GM18511 (cell line): ENCODE results near the gene OSBPL3.

Experiments used
- ATAC-seq: cut with Tn5 transposase; IDR thresholded peaks from one replicate; pipeline ENCODE4 v1.9.1; 2021; ENCODE audit warnings: mild to moderate bottlenecking, moderate library complexity; ENCODE audit not compliant: unreplicated experiment

The OSBPL3 gene

DNA sequence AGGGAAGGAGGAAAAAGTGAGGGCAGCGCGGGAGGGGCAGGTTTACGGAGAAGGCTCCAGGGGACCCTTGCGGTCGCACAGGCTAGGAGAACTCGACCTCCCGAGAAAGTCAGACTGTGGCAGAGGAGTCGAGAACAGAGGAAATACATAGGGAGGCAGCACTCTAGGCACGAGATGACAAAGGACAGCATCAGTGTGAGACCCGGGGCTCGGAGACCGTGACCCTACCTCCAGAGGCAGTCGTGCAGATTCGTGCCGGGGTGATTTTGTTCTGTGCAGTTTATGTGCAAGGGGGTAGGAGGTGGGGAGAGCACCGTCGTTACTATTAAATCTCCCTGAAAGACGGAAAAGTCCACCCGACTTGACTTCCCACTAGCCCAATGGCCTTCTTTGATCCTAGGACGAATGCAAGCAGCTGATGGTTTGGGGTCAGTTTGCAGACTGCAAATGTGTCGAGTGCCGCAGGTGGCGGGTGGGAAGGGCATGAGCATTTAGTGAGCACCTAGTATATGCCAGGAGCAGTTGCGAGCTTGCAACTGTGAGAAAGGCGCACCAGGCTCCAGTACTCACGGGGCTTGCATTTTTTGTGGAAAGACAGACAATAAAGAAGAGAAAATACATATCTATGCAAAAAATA lies 674 bp upstream of the OSBPL3 start:
- ATAC-seq, result peak; percentile 25

DNA sequence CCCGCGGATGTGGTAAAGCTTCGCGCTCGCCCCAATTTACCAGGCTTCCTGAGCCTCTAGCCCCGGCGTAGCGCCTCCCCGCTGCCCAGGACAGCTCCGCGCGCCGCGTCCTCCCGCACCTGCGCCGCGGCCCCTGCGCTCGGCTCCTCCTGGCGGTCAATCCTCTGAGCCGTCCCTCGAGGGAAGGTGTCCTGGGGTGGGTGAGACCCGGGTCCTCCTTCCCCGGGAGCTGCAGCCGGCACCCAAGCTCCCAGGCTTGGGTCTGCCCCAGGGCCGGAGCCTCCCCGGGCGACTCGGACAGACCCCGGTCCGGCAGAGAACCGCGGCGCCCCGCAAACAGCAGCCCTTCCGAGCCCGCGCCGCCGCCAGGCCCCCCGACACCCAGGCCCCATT lies 512 bp downstream of the OSBPL3 start:
- ATAC-seq, result peak; percentile 66

DNA sequence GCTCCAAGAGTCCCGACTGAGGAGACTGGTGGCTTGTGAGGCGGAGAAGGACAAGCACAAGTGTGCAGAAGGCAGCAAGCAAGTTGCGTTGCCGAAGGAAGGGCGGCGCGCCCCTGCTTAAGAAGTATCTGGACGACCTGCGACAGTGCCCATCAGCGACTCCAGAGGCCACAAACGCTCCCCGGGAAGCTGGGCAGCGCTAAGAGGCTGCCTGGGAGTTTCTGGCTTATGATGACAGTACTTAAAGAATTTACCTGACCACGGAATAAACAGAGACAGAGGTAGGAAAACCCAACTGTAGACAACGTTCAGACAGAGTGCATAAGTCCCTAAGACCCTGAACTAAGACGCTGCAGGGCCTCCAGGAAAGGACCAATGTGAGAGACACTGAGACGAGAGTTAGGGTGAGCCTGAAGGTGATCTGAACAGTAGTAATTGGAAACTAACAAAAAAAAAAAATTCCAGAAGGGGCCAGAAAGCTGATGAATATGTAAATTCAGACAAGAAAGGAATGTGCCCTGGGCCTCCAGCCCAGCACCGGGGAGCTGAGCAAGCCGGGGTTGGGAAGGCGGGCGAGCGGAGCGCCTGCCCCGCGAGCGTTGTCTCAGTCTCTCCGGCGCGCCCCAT lies 1.0 kb downstream of the OSBPL3 start:
- ATAC-seq, result peak; percentile 0

DNA sequence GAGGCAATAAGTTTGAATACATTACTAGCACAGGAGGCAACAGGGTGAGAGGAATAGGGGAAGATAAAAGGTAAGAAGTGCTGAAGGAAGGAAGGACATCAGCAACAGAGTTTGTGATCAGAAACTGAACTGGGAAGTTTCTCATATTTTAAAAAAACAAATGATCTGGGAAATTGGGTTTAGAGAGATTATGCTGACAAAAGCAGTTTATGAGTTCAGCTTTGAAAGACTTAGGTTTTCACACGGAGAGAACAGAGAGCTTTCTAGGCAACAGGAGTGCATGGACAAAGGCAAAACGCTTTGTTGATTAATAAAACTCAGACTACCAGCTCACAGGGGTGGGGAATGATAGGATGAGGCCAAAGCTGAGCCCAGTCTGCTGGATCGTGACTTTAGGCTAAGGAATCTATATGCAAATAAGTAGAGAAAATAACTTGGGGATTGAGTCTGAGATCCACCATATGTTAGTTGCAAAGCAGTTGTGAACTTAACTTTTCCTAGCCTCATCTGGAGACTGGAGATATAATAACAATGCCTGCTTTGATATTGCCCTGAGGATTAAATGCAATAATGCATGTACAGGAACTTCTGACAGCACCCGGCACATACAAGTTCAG lies 4.2 kb downstream of the OSBPL3 start:
- ATAC-seq, result no peak

DNA sequence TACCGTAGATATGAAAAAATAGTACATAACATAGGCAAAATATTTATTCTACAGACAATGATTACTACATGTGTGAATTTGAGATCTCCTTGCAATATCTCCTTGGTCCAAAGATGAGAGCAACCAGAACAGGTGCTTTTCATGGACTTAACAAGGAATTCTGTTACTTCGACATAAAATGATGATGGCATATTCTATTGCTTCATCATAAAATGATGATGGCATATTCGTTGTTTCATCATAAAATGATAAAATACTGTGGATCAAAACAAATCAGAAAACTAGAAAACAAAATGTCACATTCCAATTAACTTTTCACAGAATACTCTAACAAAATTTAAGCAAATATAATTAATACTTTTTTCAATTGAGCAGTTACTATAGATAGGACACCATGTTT lies 4.8 kb downstream of the OSBPL3 start:
- ATAC-seq, result no peak

DNA sequence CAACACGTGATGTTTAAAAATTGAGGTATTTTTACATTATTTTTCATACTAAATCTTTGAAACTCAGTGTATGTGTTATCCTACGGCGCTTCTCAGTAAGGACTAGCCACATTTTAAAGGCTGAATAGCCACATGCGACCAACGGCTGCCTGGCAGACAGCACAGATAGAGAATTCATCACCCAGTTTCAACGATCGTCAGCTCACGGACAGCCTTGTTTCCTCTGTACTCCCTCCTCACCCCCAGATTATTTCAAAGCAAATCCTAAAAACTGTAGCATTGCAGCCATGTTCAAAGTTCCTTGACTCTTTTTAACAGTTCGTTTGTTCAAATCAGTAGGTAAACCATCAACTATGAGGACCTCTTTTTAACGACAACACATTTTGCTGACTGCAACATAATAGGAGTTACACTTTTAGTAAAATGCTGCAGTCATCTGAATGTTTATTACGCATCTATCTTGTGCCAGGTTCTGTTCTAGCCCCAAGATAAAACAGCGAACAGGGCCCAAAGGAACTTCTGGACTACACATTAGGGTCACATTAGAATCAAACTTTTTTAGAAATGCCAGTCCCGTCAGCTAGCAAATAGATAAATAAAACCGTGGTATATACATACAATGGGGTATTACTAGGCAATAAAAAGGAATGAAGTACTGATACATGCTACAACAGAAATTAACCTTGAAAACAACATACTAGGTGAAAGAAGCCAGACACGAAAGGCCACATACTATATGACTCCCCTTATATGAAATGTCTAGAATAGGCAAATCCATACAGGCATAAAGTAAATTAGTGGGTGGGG lies 5.7 kb downstream of the OSBPL3 start:
- ATAC-seq, result no peak

DNA sequence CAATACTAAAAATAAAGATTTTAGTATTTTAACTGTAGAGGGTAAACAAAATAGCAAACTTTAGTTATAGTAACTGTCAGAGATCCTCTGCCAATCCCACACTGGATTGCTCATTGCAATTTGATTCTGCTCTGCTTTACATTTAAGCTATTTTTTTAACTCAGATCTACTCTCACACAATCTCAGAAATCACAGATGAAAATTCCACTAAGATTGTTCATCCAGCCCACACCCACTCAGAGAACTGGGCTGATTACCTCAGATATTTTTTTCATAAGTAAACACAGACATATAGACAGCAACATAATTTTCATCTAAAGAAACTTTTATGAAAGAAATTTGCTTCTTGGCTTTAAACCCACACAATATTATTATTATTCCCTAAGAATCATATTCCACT lies 7.0 kb downstream of the OSBPL3 start:
- ATAC-seq, result no peak

DNA sequence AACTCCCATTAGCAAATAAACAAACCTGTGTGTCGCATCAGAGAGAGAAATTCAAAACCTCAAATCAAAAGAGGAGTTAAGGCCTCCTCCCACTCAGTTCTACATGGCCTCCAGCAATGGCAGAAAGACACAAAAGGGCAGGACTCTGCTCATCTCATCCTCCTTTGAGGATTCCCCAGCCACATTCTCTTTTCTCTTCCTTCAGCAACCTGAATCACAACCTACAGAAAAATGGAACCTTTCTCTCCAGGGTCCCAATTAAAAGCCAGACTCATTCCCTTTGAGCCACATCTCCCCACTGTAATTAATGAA lies 7.9 kb downstream of the OSBPL3 start:
- ATAC-seq, result no peak

DNA sequence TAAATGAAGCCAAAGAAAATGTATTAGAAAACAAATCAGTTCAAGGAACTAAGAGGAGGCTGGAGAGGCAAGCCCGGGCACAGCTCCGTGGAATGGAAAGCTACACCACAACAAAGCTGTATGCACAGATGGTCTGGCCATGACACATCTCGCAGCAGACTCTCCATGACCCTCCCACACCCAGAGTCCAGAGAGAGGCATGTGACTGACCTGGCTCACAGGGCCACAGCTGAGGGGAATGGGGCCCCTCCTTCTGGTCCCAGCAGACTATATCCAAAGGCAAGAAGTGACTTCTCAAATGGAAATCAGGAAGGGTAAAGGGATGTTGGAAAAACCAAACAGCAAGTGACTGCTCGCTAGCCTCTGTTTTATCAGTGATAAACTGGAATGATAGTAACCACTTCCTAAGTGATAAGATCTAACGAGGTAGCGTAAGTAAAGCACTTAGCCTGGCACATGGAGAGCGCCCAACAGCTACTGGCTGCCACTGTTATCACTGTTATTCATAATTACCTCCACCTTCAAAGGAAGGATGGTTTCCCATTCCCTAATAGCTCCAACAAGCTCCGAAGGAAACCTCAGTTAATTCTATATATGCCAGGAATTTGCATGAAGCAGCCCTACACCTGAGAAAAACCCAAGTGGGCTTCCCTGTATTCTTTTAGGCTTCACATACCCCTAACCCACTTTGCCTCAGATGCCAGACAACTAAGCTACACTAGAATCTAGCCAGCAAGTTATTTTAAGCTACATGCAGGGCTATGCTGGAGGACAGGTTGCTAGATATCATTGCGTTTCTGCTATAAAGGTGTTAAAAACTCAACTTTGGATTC lies 8.4 kb downstream of the OSBPL3 start:
- ATAC-seq, result no peak

DNA sequence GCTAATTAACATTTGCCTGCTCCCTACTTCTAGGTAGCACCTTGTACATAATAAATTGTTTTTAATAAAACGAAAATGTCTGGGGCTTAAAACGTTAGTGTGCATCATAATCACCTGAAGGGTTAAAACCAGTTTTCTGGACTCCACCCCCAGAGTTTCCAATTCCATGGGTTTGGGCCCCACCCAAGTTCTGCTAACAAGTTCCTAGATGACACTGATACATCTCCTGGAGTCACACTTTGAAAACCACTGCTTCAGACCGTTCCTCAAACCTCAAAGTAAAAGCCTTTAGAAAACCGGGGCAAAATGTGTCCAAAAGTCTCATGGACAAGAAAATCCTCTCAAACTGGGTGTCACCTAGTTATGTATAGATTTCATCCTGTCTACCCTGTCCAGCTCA lies 9.3 kb downstream of the OSBPL3 start:
- ATAC-seq, result no peak

DNA sequence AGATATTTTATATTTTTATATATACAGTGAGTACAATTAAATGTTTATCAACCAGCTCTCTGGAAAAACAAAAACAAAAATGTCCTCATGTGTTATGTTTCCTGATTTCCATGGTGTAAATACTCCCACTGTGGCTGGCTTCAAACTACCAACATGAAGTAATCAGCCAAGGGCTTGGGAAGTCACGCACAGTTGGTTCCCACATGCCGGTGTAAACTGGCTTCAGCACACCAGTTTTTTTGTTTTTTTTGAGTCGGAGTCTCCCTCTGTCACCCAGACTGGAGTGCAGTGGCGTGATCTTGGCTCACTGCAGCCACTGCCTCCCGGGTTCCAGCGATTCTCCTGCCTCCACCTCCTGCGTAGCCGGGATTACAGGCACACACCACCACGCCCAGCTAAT lies 11.8 kb downstream of the OSBPL3 start:
- no peak for ATAC-seq

DNA sequence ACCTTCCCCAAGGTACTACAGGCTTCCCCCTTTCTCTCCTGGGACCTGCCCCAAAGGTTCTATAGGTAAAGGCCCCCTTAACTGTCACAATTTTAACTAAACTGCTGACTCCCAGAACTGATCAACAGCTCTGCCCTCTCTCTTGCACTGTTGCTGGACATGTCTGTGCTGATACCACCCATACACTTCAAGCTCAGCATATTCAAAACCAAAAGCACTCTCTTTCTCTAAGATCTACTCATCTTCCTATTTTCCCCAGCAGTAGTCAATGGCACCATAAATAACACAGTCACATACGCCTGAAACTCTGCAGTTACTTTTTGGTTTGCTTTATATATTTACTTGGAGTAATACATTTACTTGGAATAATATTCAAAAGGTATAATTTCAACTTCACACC lies 12.3 kb downstream of the OSBPL3 start:
- no peak for ATAC-seq

DNA sequence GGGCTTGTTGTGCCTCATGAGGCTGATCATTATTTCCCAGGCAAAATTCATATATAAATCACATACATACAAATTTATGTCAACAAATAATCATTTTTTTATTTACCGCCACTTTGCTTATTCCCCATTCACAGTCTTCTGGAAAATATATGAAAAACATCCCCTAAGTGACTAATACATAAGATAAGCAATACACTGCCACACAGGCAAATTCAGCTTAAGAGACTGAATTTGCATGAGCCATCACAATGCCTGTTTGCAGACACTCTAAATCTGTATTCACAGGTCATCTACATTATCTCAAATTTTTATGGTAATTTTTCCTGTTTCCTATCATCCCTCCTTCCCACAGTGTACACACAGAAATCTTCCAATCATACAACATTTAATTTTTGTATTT lies 13.2 kb downstream of the OSBPL3 start:
- ATAC-seq, result no peak

DNA sequence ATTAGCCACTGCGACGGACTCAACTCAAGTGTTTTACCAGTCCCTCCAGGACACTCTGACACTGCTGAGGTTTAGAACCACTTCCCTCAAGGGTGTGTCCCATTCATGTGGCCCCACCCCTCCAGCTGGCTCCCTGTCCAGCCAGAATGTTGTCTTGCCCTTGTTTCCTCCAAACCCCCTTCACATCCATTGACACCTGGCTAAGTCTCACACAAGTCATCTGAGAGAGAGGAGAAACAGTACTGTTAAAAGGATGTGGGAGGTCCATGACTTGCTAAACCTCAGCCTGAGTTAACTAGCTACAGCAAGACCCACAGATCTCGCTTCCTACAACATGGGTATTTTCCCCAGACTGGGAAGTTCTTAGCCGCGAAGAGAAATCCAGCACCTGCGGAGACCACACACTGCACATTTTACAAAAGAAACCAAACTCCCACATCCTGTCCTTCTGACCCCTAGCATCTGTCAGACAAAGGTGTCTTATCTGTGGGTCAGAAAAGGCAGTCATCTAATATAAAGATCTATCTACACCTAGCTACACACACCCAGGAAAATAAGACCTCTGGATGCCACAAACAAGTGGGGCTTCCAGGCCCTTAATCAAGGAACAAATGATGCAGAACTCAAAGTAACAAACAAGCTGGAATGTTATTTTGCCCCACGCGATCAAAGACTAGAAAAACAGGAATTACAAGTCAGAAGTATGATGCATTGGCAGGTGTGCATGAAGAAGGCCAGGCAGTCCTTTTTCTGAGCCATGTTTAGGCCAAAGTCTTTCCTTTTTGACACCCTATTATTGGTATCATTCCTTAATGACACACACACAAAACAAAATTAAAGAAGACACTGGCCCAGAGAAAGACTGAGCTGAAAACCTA lies 13.9 kb downstream of the OSBPL3 start:
- ATAC-seq, result peak; percentile 86

DNA sequence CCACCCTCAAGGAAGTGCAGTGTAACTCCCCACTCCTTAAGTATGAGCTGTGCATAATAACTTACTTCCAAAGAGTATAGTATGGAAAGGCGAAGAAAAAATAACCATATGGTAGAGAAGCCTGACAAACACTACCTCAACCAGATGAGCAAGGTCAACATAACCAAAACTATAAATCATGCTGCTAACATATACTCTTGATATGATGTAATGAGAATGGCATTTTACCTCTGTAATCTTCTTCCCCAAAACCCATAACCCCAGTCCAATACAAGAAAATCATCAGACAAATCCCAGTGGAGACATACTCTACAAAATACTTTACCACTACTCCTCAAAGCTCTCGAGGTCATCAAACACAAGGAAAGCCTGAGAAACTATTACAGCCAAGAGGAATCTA lies 15.8 kb downstream of the OSBPL3 start:
- no peak for ATAC-seq

DNA sequence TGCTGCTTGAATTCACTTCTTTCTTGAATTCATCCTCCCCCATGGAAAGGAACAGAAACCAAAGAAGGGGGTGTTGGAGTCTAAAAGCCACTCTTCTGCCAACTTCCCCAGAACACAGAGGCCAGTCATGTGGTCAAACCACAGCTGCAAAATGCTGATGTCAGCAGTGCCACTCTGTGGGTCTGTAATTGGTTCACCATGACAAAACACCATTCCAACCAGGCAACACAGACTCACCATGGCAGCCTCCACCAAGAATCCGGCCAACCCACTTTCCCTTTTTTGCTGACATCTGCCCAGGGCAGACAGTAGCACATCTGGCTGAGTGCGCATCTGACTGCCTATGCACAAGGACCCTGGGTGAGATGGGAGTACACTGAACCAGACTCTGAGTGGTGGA lies 16.8 kb downstream of the OSBPL3 start:
- peak; percentile 47 for ATAC-seq

DNA sequence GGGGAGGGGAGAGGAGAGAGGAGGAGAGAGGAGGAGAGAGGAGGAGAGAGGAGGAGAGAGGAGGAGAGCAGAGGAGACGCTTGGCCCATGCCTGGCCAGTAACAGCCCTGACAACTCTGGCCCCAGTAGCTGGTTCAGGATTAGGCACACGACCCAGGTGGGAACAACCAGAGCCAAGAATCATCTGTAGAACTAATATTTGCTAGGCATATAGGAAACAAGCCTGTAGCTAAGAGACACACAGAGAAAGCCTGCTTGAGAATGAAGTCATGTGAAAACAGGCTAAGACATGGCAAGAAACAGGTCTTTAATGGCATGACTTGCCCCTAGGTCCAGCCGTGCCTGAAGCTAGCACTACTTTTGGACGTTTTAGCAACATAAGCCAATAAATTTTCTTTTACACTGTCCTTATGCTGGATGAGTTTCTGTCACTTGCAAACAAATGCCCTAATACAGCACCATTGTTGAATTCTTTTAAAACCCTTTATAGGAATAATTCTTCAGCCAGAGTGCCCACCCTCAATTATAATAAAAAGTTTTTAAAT lies 17.5 kb downstream of the OSBPL3 start:
- no peak for ATAC-seq

DNA sequence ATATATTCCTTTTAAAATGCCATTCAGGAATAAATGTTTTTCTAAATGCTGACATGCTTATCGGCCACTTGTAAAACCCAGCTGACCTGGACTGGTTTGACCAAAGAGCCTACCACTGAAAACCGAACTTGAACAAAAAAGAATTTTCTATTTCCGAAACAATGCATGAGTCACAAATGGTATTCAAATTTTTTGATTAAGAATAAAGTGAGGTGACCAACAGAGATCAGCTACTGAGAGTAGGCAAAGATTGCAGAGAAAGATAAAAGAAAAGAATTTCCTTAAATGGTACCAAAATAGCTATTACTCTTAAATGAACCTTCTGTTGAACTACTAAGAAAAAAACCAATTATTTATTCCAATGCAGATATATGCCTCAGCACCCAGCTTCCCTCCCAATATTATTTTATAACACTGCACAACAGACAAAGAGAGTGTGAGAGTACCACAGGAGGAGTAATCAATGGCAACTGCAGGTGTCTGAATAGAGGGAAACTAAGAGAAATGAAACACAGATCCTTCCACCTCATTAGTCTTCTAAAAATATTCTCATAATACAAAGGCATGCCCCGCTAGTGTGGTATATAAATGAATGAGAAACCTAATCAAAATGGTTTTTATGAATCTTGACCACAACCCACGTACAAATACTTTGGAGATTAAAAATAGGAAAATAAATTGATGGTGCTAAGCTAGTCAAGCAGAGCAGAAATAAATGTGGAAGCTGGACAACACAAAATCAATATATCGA lies 20.1 kb downstream of the OSBPL3 start:
- no peak for ATAC-seq

DNA sequence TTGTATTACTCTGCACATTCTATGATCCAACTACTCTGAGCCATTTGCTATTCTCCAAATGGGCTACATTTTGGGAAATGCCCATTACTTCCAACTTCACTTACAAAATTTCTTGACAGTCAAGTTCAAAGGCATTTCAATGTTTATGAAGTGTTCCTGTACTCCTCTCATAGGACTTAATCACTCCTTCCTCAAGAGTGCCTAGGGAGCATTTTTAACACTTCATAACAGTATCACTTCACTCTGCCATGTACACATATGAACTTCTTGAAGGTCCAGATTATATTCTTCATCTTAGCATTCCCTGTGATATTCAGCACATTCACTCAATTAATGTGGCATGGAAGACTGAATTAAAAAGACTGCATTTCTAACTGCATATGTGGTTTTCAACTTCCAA lies 21.6 kb downstream of the OSBPL3 start:
- no peak for ATAC-seq
